ENCODE measurements around the gene HNRNPH2. TPM values are rescaled to one million over a fixed set of nuclear protein-coding genes. Genes with fewer than 3 reads are reported as not detected.

Gene HNRNPH2
- total and polyA plus RNA-seq, 11 donors, result 36.5 to 71.9 (median 56.8) TPM

DNA sequence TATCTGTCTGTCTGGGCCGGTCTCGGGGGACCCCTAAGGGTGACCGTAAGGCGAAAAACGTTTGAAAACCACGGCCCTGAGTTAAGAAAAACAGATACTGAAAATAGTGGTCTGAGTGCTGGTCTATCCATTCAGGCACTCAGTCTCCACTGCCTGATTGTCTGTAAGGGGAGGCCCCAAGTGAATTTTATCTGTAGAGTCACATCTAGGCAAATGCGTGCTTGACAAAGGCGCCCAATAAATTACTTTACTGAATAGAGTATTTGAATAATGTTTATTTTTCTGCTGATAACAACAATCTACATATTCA lies 465 bp downstream of the HNRNPH2 start:
- H3K9me3 ChIP-seq, result no peaks in the 10 kb centered on the region
- H3K4me3 ChIP-seq, result peak overlapping the region; percentile 12 to 97 (median 66)
- H3K36me3 ChIP-seq, result peaks cover 0 to 20% (median 16%) of the 10 kb centered on the region in 9 donors
- peaks cover 0 to 33% (median 13%) of the 10 kb centered on the region in 12 donors for H3K4me1 ChIP-seq
- ATAC-seq (peak in 2 of 4 donors; percentile 6 to 23), DNase-seq (no peak)
- intact Hi-C loops (cut with DNase I), result no loop called here
- H3K27ac ChIP-seq, result peak overlapping the region; percentile 84 to 98 (median 91)
- no peaks in the 10 kb centered on the region for H3K27me3 ChIP-seq
- TF ChIP-seq POLR2A (IDR thresholded peaks at IDR 0.05), result no peak
- TF ChIP-seq, protein P1, sequence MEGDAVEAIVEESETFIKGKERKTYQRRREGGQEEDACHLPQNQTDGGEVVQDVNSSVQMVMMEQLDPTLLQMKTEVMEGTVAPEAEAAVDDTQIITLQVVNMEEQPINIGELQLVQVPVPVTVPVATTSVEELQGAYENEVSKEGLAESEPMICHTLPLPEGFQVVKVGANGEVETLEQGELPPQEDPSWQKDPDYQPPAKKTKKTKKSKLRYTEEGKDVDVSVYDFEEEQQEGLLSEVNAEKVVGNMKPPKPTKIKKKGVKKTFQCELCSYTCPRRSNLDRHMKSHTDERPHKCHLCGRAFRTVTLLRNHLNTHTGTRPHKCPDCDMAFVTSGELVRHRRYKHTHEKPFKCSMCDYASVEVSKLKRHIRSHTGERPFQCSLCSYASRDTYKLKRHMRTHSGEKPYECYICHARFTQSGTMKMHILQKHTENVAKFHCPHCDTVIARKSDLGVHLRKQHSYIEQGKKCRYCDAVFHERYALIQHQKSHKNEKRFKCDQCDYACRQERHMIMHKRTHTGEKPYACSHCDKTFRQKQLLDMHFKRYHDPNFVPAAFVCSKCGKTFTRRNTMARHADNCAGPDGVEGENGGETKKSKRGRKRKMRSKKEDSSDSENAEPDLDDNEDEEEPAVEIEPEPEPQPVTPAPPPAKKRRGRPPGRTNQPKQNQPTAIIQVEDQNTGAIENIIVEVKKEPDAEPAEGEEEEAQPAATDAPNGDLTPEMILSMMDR (IDR thresholded peaks at IDR 0.05), result no peak
- WGBS, 4 donors, result 0 to 33% (median 16%) methylated on average over 7 to 8 of the region's 8 CpGs

DNA sequence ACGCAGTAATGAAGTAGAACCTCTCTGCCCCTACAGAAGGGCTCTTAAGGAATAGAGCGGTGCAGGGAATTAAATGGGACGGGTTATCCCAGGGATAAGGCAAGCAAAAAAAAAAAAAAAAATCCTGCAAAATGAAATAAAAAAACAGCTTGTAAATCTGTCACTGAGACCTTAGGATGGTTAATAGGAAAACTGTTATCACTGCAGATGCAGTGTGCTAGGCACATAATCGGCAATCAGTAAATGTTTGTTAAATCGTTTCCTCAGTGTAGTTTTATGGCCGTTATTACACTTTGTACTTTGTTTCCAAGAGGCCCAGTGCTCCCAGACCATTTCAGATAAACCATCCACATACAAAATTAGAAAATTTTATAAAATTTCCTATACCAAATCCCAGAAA lies 1.0 kb downstream of the HNRNPH2 start:
- 2 to 33% (median 17%) methylated on average over 6 of the region's 6 CpGs for WGBS, 4 donors
- DNase-seq, result no peak
- H3K27me3 ChIP-seq, result no peaks in the 10 kb centered on the region
- H3K9me3 ChIP-seq, result no peaks in the 10 kb centered on the region
- H3K4me3 ChIP-seq, result peak overlapping the region; percentile 12 to 97 (median 66)
- H3K27ac ChIP-seq, result peak overlapping the region in 9 of 12 donors; percentile 86 to 97 (median 91)
- H3K4me1 ChIP-seq, result peaks cover 0 to 33% (median 13%) of the 10 kb centered on the region in 12 donors
- no peak for TF ChIP-seq POLR2A (IDR thresholded peaks at IDR 0.05)
- TF ChIP-seq, protein P1 (IDR thresholded peaks at IDR 0.05), result no peak
- H3K36me3 ChIP-seq, result peaks cover 0 to 23% (median 17%) of the 10 kb centered on the region in 9 donors
- no peak for ATAC-seq
- intact Hi-C loops (cut with DNase I), result no loop called here

DNA sequence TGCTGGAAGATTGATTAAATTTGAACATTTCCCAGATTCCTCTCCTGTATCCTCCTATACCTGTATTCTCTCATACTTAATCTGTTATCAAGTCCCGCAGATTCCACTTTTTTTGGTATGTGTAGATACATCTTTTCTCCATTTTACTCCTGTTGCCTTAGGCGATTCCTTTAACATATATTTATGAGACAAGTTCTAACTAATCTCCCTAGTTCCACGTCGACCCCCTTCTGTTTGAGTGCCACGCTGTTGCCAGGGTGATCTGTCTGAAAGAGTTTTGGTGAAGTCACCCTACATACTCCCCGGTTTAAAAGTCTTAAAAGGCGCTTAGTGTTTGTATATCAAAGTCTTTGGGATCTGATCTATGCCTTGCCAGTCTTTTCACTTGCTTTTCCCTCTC lies 2.4 kb downstream of the HNRNPH2 start:
- TF ChIP-seq POLR2A (IDR thresholded peaks at IDR 0.05), result no peak
- TF ChIP-seq, protein P1 (IDR thresholded peaks at IDR 0.05), result no peak
- peak overlapping the region in 5 of 12 donors; percentile 9 to 87 (median 69) for H3K4me3 ChIP-seq

DNA sequence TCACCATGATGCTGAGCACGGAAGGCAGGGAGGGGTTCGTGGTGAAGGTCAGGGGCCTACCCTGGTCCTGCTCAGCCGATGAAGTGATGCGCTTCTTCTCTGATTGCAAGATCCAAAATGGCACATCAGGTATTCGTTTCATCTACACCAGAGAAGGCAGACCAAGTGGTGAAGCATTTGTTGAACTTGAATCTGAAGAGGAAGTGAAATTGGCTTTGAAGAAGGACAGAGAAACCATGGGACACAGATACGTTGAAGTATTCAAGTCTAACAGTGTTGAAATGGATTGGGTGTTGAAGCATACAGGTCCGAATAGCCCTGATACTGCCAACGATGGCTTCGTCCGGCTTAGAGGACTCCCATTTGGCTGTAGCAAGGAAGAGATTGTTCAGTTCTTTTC lies 4.0 kb downstream of the HNRNPH2 start:
- ATAC-seq (no peak), DNase-seq (no peak)
- whole genome bisulfite sequencing, 4 donors, result 61 to 71% (median 71%) methylated on average over 10 of the region's 10 CpGs
- Histone ChIP-seq H3K27ac (no peak overlapping the region), H3K4me3 (no peak overlapping the region), H3K27me3 (peaks cover 0 to 6% (median 0%) of the 10 kb centered on the region in 9 donors), H3K4me1 (peaks cover 0 to 38% (median 16%) of the 10 kb centered on the region in 12 donors), H3K9me3 (no peaks in the 10 kb centered on the region), H3K36me3 (peaks cover 0 to 27% (median 20%) of the 10 kb centered on the region in 9 donors)
- no peak for TF ChIP-seq POLR2A (IDR thresholded peaks at IDR 0.05)
- TF ChIP-seq, protein P1 (IDR thresholded peaks at IDR 0.05), result no peak
- intact Hi-C loops (cut with DNase I), result loop anchor here in 5 of 10 donors (10.0 kb wide), 3 partner anchors 143 to 383 kb away; partner anchors contain the start of gene ARMCX1 (in 2 of the 5)

More for the DNA sequence above, 2.4 kb downstream of the HNRNPH2 start:
- intact Hi-C loops (cut with DNase I), result loop anchor here in 5 of 10 donors (10.0 kb wide), 3 partner anchors 144 to 384 kb away; partner anchors contain the start of gene ARMCX1 (in 2 of the 5)
- DNase-seq (no peak), ATAC-seq (no peak)
- Histone ChIP-seq H3K4me1 (peaks cover 0 to 38% (median 15%) of the 10 kb centered on the region in 12 donors), H3K36me3 (peaks cover 0 to 27% (median 20%) of the 10 kb centered on the region in 9 donors), H3K27me3 (no peaks in the 10 kb centered on the region), H3K27ac (no peak overlapping the region), H3K9me3 (no peaks in the 10 kb centered on the region)
- 34 to 54% (median 45%) methylated on average over 7 of the region's 7 CpGs for WGBS, 4 donors

All from heart left ventricle (tissue), 16 donors.